ENCODE results near the gene USP24. TPM values are rescaled to one million over a fixed set of nuclear protein-coding genes. Genes with fewer than 3 reads are reported as not detected.

The USP24 gene
- total RNA-seq, 1 donor from 2014 or later, result 50.5 TPM

DNA sequence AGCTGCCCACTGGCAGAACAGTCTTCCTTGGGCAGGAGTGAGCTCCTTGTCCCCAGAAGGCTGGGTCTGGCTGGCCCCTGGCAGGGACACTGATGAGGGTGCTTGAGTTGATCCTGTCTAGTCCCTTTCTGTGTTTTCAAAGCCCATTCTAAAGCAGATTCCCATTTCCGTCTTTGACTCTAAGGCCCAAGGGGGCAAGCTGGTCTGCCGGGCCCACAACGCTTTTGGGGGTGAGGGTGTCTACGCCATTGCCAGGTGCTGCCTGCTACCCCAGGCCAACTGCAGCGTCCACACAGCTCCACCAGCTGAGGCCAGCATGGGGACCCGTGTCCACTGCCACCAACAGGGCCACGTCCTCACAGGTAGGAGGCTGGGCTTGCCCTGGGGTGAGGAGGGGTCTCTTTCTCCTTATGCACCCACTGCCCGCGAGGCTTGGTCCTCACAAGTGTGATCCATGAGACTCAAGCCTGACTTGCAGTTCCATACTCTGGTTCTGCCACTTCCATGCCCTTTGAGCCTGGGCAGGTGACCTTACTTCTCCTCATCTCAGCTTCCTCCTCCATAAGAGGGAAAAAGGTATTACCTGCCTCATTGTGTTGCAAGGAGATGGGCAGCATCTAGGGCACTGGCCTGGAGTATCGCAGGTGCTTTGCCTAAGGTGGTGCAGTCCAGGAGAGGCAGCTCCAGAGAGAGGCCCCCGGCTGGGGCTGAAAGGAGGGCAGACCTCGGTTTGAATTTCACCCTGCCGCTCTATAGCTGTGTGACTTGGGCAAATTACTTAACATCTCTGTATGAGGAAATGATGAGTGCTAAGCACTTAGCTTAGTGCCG, 155.6 kb downstream of the USP24 start:
- H3F3A ChIP-seq (ENCODE audit: low read depth), result no peaks in the 10 kb centered on the region
- Mint-ChIP-seq H3K27ac (no peak overlapping the region), H3K4me1 (peaks cover 14% of the 10 kb centered on the region), H3K4me3 (no peak overlapping the region), H3K9me3 (no peaks in the 10 kb centered on the region), H3K36me3 (no peaks in the 10 kb centered on the region), H3K27me3 (ENCODE audit: insufficient read depth, low read depth) (peaks cover 5% of the 10 kb centered on the region)
- H3K36me3 ChIP-seq, result no peaks in the 10 kb centered on the region
- no peak overlapping the region for H2AFZ ChIP-seq (replicated peaks)
- no peak overlapping the region for H3K4me3 ChIP-seq
- no peak overlapping the region for H3K4me2 ChIP-seq
- H3K27me3 ChIP-seq, result no peaks in the 10 kb centered on the region
- no peak overlapping the region for H3K27ac ChIP-seq
- no peaks in the 10 kb centered on the region for H3K79me2 ChIP-seq (ENCODE audit: low read depth)
- no peaks in the 10 kb centered on the region for H3K9me3 ChIP-seq (ENCODE audit: low read depth)
- no peaks in the 10 kb centered on the region for H4K20me1 ChIP-seq (ENCODE audit: low read depth)
- no peaks in the 10 kb centered on the region for H3K4me1 ChIP-seq
- H3K9ac ChIP-seq, result no peak overlapping the region
- TF ChIP-seq EZH2phosphoT487 (IDR thresholded peaks at IDR 0.05) (no peak), EZH2 (IDR thresholded peaks at IDR 0.05) (no peak)
- TF ChIP-seq, protein P1, sequence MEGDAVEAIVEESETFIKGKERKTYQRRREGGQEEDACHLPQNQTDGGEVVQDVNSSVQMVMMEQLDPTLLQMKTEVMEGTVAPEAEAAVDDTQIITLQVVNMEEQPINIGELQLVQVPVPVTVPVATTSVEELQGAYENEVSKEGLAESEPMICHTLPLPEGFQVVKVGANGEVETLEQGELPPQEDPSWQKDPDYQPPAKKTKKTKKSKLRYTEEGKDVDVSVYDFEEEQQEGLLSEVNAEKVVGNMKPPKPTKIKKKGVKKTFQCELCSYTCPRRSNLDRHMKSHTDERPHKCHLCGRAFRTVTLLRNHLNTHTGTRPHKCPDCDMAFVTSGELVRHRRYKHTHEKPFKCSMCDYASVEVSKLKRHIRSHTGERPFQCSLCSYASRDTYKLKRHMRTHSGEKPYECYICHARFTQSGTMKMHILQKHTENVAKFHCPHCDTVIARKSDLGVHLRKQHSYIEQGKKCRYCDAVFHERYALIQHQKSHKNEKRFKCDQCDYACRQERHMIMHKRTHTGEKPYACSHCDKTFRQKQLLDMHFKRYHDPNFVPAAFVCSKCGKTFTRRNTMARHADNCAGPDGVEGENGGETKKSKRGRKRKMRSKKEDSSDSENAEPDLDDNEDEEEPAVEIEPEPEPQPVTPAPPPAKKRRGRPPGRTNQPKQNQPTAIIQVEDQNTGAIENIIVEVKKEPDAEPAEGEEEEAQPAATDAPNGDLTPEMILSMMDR (IDR thresholded peaks at IDR 0.05), result no peak
- no peak for DNase-seq (ENCODE audit: low spot score)

DNA sequence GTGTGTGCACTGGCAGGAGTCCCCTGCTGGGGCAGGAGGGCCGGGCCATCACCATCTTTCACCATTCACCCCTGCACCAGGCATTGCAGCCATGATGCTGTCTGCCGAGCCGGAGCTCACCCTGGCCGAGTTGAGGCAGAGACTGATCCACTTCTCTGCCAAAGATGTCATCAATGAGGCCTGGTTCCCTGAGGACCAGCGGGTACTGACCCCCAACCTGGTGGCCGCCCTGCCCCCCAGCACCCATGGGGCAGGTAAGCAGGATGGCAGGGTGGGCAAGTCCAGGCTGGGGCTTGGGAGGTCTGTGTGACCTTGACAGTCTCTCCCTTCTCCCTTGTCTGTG, 157.2 kb downstream of the USP24 start:
- no peaks in the 10 kb centered on the region for H3K4me1 ChIP-seq
- TF ChIP-seq EZH2phosphoT487 (IDR thresholded peaks at IDR 0.05) (no peak), EZH2 (IDR thresholded peaks at IDR 0.05) (no peak)
- TF ChIP-seq, protein P1 (IDR thresholded peaks at IDR 0.05), result no peak
- Mint-ChIP-seq H3K27me3 (ENCODE audit: insufficient read depth, low read depth) (peaks cover 5% of the 10 kb centered on the region), H3K27ac (peak overlapping the region; percentile 90), H3K4me1 (peaks cover 15% of the 10 kb centered on the region), H3K9me3 (no peaks in the 10 kb centered on the region), H3K36me3 (no peaks in the 10 kb centered on the region), H3K4me3 (no peak overlapping the region)
- no peaks in the 10 kb centered on the region for H4K20me1 ChIP-seq (ENCODE audit: low read depth)
- H3K36me3 ChIP-seq, result no peaks in the 10 kb centered on the region
- no peaks in the 10 kb centered on the region for H3K27me3 ChIP-seq
- no peak overlapping the region for H3K9ac ChIP-seq
- H3K4me3 ChIP-seq, result no peak overlapping the region
- H3K4me2 ChIP-seq, result no peak overlapping the region
- no peaks in the 10 kb centered on the region for H3F3A ChIP-seq (ENCODE audit: low read depth)
- no peaks in the 10 kb centered on the region for H3K9me3 ChIP-seq (ENCODE audit: low read depth)
- H3K27ac ChIP-seq, result no peak overlapping the region
- no peak for DNase-seq (ENCODE audit: low spot score)
- H3K79me2 ChIP-seq (ENCODE audit: low read depth), result no peaks in the 10 kb centered on the region
- no peak overlapping the region for H2AFZ ChIP-seq (replicated peaks)

DNA sequence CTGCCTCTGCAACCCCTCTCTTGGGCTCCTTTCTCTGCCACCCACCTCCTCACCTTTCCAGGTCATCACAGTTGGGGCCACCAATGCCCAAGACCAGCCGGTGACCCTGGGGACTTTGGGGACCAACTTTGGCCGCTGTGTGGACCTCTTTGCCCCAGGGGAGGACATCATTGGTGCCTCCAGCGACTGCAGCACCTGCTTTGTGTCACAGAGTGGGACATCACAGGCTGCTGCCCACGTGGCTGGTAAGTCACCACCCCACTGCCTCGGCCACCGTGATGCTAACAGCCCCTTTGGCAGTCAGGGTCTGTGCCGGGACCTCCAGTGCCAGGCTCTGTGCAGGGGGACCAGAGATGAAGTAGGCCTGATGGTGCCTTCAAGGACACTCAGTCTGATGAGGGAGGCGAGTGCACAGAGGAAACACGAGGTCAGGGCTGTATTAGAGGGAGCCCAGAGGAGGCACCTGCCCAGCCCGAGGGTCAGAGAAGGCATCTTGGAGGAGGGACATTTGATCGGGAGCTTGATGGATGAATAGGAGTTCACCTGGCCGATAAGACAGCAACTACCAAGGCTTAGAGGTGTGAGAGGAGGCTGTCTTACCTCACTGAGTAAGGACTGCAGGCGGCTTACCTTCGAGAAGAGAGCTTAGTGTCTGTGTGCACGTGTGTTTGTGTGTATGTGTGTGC, 157.8 kb downstream of the USP24 start:
- no peak for TF ChIP-seq EZH2 (IDR thresholded peaks at IDR 0.05)
- TF ChIP-seq, protein P1 (IDR thresholded peaks at IDR 0.05), result no peak
- no peak for TF ChIP-seq EZH2phosphoT487 (IDR thresholded peaks at IDR 0.05)
- H3K36me3 Mint-ChIP-seq, result no peaks in the 10 kb centered on the region
- Histone ChIP-seq H3K27ac (no peak overlapping the region), H3K4me2 (no peak overlapping the region), H3F3A (ENCODE audit: low read depth) (no peaks in the 10 kb centered on the region), H3K9me3 (ENCODE audit: low read depth) (no peaks in the 10 kb centered on the region), H4K20me1 (ENCODE audit: low read depth) (no peaks in the 10 kb centered on the region), H3K9ac (no peak overlapping the region), H3K4me1 (no peaks in the 10 kb centered on the region), H3K27me3 (no peaks in the 10 kb centered on the region), H3K36me3 (no peaks in the 10 kb centered on the region), H2AFZ (replicated peaks) (no peak overlapping the region), H3K4me3 (no peak overlapping the region), H3K79me2 (ENCODE audit: low read depth) (no peaks in the 10 kb centered on the region)
- H3K27ac Mint-ChIP-seq, result no peak overlapping the region
- no peaks in the 10 kb centered on the region for H3K9me3 Mint-ChIP-seq
- H3K4me1 Mint-ChIP-seq, result peaks cover 16% of the 10 kb centered on the region
- H3K4me3 Mint-ChIP-seq, result peak overlapping the region; percentile 55
- DNase-seq (ENCODE audit: low spot score), result no peak
- peaks cover 7% of the 10 kb centered on the region for H3K27me3 Mint-ChIP-seq (ENCODE audit: insufficient read depth, low read depth)
